ENCODE measurements around the gene SLC8A3.

Gene SLC8A3

GRCh38 chr14:70121521-70121920 is 67.2 kb downstream of the SLC8A3 start:
- DNase-seq (ENCODE audit: extremely low read depth in 1 of 2, low read depth in 1 of 2) = no peak

DNA sequence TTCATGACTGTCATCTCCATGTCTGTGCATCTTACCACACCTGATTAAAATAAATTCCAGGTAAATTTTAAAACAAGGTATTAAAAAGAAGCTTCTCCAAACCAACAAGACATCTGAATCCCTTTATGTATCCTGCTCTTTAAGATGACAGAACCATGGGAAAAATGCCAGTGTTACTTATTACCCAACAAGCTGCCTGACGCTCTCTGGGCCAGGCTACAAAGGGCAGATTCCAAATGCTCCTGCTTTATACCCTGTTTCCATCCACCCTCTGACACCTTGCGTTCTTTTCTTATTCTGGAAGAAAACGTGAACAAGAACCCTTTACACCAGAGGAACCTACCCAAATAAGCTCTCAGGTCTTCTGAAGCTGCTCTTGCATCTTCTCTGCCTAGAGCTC is 70.7 kb downstream of the SLC8A3 start:
- DNase-seq (ENCODE audit: extremely low read depth in 1 of 2, low read depth in 1 of 2) = no peak

DNA sequence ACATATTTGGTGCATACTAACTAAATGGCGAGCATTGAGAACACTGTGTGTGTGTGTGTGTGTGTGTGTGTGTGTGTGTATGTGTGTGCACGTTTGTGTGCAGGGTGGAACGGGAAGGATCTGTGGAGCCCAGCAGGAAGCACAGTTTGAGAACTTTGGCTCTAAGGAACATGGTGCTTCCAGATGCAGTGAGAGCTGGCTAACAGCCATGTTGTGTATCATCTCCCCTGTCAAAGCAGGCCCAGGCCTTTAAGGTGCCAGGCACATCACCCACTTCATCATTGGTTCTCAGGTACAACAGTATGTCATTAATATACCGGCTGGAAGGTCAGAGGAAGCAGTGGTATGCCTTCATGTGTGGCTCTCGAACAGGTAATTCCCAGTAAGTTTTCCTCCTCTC is 72.5 kb downstream of the SLC8A3 start:
- no peak for DNase-seq (ENCODE audit: extremely low read depth in 1 of 2, low read depth in 1 of 2)

GRCh38 chr14:70114621-70115156 is 74.1 kb downstream of the SLC8A3 start:
- no peak for DNase-seq (ENCODE audit: extremely low read depth in 1 of 2, low read depth in 1 of 2)

- DNase-seq (ENCODE audit: extremely low read depth in 1 of 2, low read depth in 1 of 2) = no peak
Observed at GRCh38 chr14:70113211-70113610, 75.5 kb downstream of the SLC8A3 start.

- no peak for DNase-seq (ENCODE audit: extremely low read depth in 1 of 2, low read depth in 1 of 2)
Observed at GRCh38 chr14:70108419-70108818, 80.3 kb downstream of the SLC8A3 start.

DNA sequence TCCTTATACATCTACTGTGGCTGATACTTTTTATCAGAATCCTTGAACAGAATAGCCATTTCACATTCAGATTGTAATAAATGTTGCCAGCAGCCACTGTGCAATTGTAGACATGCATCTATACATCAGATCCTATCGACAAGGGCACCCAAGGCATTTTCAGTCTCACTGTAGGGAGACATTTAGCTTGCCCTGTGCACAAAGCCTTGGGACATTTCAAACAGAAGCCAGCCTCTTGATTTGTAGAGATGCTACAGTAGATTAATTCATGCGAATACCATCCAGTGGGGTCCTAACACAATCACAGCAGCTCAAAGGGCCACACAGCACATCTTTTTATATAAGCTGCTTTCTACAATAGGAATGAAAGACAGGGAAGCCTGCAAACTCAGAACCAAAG is 81.4 kb downstream of the SLC8A3 start:
- DNase-seq (ENCODE audit: extremely low read depth in 1 of 2, low read depth in 1 of 2) = no peak

DNA sequence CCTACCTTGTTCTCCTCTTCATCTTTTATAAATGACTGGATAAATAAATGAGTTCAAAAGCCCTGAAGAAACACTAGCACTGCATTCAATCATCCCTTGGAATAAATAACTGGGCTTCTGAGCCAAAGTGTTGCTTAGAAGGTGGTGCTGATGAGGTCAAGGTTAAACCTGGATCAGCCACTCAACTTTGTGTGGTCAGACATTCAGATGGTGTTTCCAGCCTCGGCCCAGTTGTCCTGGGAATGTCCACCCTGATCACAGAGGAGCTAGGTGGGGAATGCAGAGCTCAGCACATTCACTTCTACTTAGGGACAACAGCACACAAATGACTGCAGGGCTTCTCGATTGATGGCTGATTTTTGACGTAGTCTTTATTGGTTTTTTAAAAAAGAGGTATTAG is 88.7 kb downstream of the SLC8A3 start:
- no peak for DNase-seq (ENCODE audit: extremely low read depth in 1 of 2, low read depth in 1 of 2)

- DNase-seq (ENCODE audit: extremely low read depth in 1 of 2, low read depth in 1 of 2) = no peak
Observed at GRCh38 chr14:70098250-70098809, 90.4 kb downstream of the SLC8A3 start.

- DNase-seq (ENCODE audit: extremely low read depth in 1 of 2, low read depth in 1 of 2) = no peak
Observed at GRCh38 chr14:70097576-70098249, 91.0 kb downstream of the SLC8A3 start.

DNA sequence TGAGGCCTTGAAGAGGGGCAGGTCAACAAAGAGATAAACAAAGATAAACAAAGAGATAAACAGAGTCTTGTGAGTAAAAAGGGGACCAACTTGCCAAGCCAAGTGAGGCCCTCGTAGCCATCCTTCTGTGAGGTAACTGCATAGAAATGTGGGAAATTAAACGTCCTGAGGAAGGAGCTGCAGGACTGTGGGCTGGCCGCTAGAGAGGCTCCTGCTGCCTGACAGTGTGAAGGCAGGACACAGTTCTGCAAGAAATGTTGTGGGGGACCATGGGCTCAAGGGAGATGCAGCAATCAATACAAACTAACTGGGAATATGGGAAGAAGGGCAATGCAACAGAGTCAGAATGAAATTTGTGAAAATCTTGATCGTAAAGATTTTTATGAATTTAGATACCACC is 91.9 kb downstream of the SLC8A3 start:
- DNase-seq (ENCODE audit: extremely low read depth in 1 of 2, low read depth in 1 of 2) = no peak

- DNase-seq (ENCODE audit: extremely low read depth in 1 of 2, low read depth in 1 of 2) = no peak
Observed at GRCh38 chr14:70094631-70095030, 94.1 kb downstream of the SLC8A3 start.

GRCh38 chr14:70094106-70094505 is 94.6 kb downstream of the SLC8A3 start:
- no peak for DNase-seq (ENCODE audit: extremely low read depth in 1 of 2, low read depth in 1 of 2)

DNA sequence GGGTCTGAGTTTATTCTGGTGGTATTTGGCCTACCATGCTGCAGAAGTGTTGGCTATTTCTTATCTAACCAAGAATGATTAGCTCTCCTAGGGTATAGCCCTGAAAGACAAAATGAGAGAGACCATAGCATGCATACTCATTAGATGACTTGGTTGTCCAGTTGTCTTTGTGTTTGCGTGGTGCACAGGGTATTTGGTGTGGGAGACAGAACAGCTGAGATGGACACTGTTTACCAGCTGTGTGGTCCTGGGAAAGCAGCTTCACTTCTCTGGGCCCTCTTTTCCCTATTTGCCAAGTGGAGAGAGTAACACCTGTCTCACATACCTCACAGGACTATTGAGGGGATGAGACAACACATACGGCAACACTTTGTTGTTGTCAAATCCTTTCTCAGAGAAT is 95.6 kb downstream of the SLC8A3 start:
- DNase-seq (ENCODE audit: extremely low read depth in 1 of 2, low read depth in 1 of 2) = no peak

DNA sequence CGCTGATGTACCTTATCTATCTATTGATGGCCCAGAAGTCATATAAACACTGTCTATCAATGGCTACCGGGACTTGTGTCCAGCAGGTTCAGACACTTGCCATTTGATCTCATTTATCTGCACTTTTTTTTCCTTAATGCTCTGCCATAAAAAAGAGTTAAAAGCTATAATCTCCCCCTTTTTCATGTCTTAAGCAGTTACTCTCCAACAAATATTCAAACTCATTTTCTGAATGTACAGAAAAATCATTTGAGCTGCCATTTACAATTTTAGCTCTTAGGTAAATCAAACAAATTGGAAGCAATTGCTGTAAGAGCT is 101.4 kb downstream of the SLC8A3 start:
- no peak for DNase-seq (ENCODE audit: extremely low read depth in 1 of 2, low read depth in 1 of 2)

DNA sequence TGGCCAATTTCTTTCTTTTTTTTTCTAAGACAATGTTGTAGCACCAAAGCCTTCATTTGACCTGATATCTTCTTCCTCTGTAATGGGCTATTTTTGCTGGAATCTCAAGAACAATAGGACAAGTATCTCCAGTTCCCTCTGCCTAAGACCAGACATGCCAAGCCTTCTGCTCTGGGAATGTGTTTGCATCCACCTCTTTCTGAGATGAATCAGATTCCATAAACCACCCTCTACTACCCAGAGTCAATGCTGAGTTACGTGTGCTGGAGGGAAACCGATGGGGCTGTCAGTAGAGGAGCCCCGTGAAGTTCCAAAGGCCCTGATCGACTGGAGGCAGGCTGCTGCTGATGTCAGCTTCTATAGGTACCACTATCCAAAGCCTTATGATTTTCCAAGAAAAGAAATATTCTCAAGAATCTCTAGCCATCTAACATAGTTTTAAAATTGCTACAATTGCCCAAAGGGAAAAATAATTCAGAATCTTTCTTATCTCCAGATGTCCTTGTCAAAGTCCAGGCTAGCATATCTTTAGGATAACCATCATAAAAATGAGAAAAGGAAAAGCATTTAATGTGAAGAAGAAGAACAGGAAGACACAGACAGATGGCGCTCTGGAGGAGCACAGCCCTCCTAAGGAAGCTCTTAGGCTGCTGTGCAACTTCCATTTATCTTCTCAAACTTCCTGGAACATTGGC is 101.9 kb downstream of the SLC8A3 start:
- DNase-seq (ENCODE audit: extremely low read depth in 1 of 2, low read depth in 1 of 2) = no peak

GRCh38 chr14:70084226-70084625 is 104.5 kb downstream of the SLC8A3 start:
- DNase-seq (ENCODE audit: extremely low read depth in 1 of 2, low read depth in 1 of 2) = no peak

- no peak for DNase-seq (ENCODE audit: extremely low read depth in 1 of 2, low read depth in 1 of 2)
Observed at GRCh38 chr14:70082394-70082793, 106.4 kb downstream of the SLC8A3 start.

DNA sequence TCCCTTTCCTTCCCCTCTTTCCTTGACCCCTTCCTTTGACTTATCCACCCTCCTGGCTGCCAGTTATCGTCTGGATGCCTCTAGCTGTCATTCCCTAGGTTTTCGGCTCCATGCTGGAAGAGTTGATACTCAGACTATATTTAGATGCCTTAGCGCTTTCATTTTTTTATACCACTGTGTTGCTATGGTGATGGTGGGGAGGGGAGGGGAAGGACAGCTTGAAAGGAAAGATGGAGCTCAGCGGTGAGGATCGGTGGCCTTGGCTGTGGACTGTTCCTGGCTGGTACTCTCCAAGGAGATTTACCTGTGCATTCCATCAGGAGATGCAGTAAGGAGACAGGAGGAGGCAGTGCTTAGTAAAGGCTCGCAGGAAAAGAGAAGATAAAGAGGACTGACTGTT is 108.7 kb downstream of the SLC8A3 start:
- no peak for DNase-seq (ENCODE audit: extremely low read depth in 1 of 2, low read depth in 1 of 2)

GRCh38 chr14:70078329-70078728 is 110.4 kb downstream of the SLC8A3 start:
- DNase-seq (ENCODE audit: extremely low read depth in 1 of 2, low read depth in 1 of 2) = no peak

- DNase-seq (ENCODE audit: extremely low read depth in 1 of 2, low read depth in 1 of 2) = no peak
Observed at GRCh38 chr14:70077720-70078119, 111.0 kb downstream of the SLC8A3 start.

DNA sequence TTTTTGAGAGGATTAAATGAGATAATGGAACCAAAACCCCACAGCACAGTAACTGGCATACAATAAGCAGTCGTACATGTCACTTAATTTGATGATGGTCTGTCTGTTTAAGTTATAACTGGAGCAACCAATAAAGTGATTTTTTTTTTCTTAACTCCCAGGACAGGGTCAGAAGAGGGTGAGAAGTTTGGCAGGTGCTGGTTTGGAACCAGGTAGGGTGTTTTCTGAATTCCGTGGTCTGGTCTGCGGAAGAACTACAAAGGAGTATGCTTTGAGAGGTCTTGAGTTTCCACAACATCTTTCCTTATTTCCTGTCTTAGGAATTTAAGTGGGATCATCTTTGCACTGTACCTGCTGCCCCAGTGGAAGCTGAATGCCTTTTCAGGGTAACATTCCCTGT is 111.7 kb downstream of the SLC8A3 start:
- DNase-seq (ENCODE audit: extremely low read depth in 1 of 2, low read depth in 1 of 2) = no peak
